ENCODE data around the gene FAF1.
"Not testable (repeated sequence)": the region's sequence is repeated elsewhere in the genome, so short reads cannot be mapped to it uniquely, and the experiment has no call there.

Gene FAF1

GRCh38 chr1:50959303-50959912 is 659 bp downstream of the FAF1 start:
- no peak for DNase-seq (ENCODE audit: low read depth)

- DNase-seq (ENCODE audit: low read depth): no peak
Observed at GRCh38 chr1:50955116-50955515, 5.0 kb downstream of the FAF1 start.

GRCh38 chr1:50952566-50952965 is 7.5 kb downstream of the FAF1 start:
- DNase-seq (ENCODE audit: low read depth): not testable (repeated sequence)

GRCh38 chr1:50950396-50950795 is 9.7 kb downstream of the FAF1 start:
- no peak for DNase-seq (ENCODE audit: low read depth)

GRCh38 chr1:50949286-50949982 is 10.6 kb downstream of the FAF1 start:
- DNase-seq (ENCODE audit: low read depth): no peak

GRCh38 chr1:50942334-50942733 is 17.7 kb downstream of the FAF1 start:
- no peak for DNase-seq (ENCODE audit: low read depth)

- DNase-seq (ENCODE audit: low read depth): no peak
Observed at GRCh38 chr1:50940291-50940690, 19.8 kb downstream of the FAF1 start.

- no peak for DNase-seq (ENCODE audit: low read depth)
Observed at GRCh38 chr1:50936321-50936720, 23.7 kb downstream of the FAF1 start.

GRCh38 chr1:50935276-50935675 is 24.8 kb downstream of the FAF1 start:
- not testable (repeated sequence) for DNase-seq (ENCODE audit: low read depth)

GRCh38 chr1:50934838-50935237 is 25.2 kb downstream of the FAF1 start:
- no peak for DNase-seq (ENCODE audit: low read depth)

GRCh38 chr1:50933770-50934169 is 26.3 kb downstream of the FAF1 start:
- DNase-seq (ENCODE audit: low read depth): not testable (repeated sequence)

- not testable (repeated sequence) for DNase-seq (ENCODE audit: low read depth)
Observed at GRCh38 chr1:50932043-50932442, 28.0 kb downstream of the FAF1 start.

- no peak for DNase-seq (ENCODE audit: low read depth)
Observed at GRCh38 chr1:50930965-50931737, 28.9 kb downstream of the FAF1 start.

- no peak for DNase-seq (ENCODE audit: low read depth)
Observed at GRCh38 chr1:50930193-50930592, 29.9 kb downstream of the FAF1 start.

- DNase-seq (ENCODE audit: low read depth): no peak
Observed at GRCh38 chr1:50929376-50929958, 30.6 kb downstream of the FAF1 start.

- no peak for DNase-seq (ENCODE audit: low read depth)
Observed at GRCh38 chr1:50923564-50923963, 36.5 kb downstream of the FAF1 start.

- DNase-seq (ENCODE audit: low read depth): no peak
Observed at GRCh38 chr1:50921029-50921428, 39.0 kb downstream of the FAF1 start.

GRCh38 chr1:50920409-50920808 is 39.7 kb downstream of the FAF1 start:
- no peak for DNase-seq (ENCODE audit: low read depth)

- no peak for DNase-seq (ENCODE audit: low read depth)
Observed at GRCh38 chr1:50917138-50918137, 42.6 kb downstream of the FAF1 start.

- no peak for DNase-seq (ENCODE audit: low read depth)
Observed at GRCh38 chr1:50915621-50916020, 44.4 kb downstream of the FAF1 start.

GRCh38 chr1:50913954-50914353 is 46.1 kb downstream of the FAF1 start:
- no peak for DNase-seq (ENCODE audit: low read depth)
